ENCODE measurements around the gene LDB2.

- TF ChIP-seq EZH2phosphoT487 (IDR thresholded peaks at IDR 0.05; ENCODE audit: borderline replicate concordance, low read length) (no peak), CTCF (IDR thresholded peaks at IDR 0.05; ENCODE audit: low read depth, low read length, poor library complexity, severe bottlenecking) (no peak)
These were observed 177.7 kb downstream of the LDB2 start for GRCh38 chr4:16720761-16721160.
